Activated CD4-positive, alpha-beta T cell treated with anti-CD3 and anti-CD28 coated beads for 4 hours (primary cell): ENCODE measurements around the gene ESRRA.

ENCODE experiments used
- DNase-seq, 2 donors: peaks; one replicate each; pipeline ENCODE4 v3.0.0-alpha.2; 2020

ESRRA gene

DNA sequence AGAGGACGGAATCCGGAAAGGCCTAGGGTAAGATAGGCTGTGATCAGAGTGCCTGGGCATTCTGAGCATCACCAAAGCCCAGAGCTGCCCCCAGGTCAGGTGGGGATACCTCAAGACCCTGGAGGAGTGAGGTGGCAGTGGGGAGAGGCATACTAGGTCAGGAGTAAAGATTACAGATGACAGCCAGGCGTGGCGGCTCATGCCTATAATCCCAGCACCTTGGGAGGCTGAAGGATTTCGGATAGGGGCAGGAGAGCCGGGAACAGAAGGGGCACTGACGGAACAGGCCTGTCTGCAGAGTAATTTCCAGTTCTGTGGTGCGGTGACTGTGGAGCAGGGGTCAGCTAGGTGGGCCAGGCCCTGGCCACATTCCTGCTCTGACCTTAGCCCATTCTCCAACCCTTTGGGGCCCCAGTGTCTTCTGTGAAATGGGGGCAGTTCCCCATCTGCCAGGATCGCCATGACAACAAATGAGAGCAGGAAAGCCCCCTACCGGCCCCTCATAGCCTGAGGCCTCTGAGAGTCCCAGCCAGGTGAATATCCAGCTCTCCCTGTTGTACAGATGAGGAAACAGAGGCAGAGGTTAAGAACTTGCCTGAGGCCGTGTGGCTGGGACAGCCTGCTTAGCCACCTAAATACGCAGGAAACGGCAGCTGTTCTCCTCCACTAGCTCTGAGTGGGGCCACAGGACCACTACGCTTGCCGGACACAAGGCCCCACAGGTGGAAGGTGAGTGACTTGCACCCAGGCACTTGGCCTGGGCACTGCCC, 30.1 kb upstream of the ESRRA start:
- no peak for DNase-seq

- DNase-seq, result no peak
These were observed 29.5 kb upstream of the ESRRA start for GRCh38 chr11:64275841-64276240.

GRCh38 chr11:64276653-64277431, 28.5 kb upstream of the ESRRA start:
- no peak for DNase-seq

DNA sequence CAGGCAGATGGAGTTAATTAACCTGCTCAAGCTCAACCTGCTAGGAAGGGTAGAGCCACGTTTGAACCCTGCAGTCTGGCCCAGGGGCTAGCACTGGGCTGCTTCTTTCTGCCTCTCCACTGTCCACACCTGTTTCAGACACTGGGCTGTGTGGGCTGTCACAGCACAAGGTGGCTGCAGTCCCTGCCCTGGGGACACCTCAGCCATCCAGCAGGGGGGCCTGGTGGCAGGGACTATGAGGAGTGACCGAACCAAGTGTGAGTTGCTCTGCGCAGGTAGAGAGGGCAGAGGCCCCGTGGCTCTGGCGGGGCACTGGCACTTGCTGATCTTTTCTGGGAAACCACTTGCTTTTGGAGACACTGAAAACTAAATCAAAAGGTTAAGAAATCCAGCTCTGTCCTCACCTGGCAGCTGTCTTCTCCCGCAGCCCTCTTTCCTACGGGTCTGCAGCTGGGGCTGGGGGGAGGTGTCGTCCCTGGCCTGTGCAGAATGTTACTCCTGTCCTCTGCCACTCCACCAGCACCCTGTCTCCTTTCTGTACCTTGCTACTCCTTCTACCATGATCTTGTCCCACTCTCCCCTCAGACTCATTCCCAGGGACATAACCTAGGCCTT, 26.6 kb upstream of the ESRRA start:
- no peak for DNase-seq

DNA sequence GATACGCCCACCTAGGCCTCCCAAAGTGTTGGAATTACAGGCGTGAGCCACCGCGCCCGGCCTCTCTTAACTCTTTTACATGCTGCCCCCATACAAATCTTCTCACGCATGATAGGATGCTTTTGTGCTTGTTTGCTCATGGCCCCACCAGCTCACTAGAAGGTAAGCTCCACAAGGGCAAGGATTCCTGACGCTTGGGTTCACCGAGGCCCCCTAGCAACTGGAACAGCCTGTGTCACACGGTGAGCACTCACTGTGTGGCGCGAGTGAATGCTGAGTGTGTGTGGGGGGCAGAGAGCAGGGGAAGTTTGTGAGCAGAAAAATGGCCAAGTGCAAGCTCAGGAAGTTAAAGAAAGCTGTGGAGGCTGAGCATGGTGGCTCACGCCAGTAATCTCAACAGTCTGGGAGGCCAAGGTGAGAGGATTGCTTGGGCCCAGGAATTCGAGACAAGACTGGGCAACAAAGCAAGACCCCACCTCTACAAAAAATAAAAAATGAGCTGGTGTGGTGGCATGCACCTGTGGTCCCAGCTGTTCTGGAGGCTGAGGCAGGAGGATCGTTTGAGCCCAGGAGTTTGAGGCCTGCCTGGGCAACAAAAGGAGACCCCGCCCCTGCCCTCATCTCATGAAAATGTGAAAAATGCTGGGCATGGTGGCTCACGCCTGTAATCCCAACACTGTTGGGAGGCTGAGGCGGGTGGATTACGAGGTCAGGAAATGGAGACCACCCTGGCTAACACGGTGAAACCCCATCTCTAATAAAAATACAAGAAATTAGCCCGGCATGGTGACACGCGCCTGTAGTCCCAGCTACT, 23.2 kb upstream of the ESRRA start:
- no peak for DNase-seq

DNA sequence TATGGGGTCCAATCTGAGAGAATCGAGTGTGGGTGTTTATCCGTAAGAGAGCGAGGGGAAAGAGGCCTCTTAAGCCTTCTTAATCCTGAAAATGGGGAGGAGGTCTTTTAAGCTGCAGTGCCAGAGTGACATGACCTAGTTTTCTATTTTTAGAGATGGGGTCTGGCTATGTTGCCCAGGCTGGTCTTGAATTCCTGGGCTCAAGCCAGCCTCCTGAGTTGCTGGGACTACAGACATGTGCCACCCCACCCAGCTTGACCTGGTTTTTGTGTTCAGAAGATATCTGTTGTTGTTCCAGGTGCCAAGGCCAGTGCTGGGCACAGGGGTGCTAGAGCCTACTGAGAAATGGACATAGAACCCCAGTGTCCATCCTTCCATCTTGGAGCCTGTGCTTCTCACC, 22.2 kb upstream of the ESRRA start:
- DNase-seq, result no peak

DNA sequence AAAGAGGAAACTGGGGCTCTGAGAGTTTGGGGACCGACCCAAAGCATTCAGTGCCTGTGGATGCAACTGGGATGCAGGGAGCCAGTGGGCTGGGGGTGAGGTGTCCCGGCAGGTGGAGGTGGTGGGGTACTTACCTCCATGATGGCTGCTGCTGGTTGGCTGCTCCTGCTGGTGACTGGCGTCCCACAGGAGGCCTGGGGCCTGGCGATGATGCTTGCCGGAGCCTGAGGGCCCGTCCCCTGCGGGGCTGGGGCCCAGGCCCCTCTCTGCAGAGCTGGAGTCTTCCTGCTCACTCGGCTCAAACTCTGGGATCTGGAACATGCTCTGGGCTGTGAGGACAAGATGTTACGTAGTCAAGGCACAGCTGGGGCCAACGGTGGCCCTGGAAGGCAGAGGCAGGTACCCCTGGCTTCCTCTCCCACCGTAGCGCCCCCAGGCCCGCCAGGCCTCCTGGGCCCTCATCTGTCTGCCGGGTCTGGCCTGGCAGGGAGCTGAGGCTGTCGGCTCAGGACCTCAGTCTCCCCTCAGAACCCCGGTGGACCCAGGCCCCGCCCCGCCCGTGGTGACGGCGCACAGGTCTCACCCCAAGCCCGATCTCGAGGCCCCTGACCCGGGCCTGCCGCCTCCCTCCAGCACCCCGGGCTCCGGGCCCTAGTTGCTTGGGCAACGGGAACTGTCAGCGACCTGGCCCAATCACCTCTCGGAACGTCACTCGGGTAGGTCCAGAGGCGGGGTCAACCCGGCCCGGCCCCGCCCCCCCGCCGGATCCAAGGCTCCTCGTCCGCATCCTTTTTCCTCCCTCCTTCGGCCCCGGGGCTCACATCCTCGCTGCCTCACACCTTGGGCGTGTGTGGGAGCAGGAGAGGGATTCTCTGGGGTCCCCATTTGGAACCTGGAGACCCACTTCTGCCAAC, 21.0 kb upstream of the ESRRA start, which contains the start of gene BAD:
BAD (minus strand) TSS at position 618 of the 914 bp plus-strand sequence; CDS start at position 321, 297 bp downstream.
- DNase-seq, result peak; percentile 89 to 90

DNA sequence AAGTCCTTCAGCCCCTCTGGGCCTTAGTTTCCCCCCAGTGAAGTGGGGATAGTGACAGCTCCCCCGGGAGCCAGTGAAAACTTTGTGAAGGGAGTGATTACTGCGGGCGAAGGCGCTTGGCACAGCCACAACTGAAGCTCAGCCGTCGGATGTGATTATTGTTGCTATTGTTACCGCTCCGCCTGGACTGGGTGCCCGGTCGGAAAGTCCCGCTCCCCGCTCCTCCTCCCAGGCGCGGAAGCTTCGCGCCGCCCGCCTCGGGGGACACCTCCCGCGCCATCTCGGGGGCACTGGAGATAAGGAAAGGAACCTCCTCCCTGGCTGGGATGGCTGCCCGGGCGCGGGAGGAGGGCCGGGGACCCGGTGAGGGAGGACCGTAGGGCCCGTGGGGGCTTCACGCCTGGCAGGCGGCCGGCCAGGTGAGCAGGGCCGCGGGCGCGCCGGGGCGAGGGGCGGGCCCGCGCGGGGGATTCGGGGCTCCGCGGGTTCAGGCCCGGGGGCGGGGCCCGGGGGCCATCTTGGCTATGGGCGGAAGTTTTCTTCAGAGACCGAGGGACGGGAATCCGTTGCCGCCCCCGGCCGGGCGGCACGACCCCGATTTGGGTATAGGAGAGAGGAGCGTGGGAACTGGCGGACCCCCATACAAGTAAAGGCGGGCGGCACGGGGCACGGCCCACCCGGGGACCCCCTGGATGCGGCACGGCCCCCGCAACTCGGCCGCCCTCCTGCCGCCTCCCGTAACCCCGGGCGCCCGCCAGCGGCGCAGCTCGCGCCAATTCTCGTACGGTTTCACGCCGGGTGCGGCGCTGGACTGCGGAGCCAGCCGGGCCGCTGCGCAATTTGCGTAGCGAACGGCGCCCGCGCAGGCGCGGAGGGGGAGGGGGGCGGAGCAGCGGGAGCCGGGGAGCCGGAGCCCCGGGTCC, 20.1 kb upstream of the ESRRA start, which contains the start of gene GPR137:
GPR137 (plus strand) TSS at position 887 of the 923 bp plus-strand sequence. CDS start 677 bp downstream, outside the sequence.
- peak; percentile 90 to 91 for DNase-seq

DNA sequence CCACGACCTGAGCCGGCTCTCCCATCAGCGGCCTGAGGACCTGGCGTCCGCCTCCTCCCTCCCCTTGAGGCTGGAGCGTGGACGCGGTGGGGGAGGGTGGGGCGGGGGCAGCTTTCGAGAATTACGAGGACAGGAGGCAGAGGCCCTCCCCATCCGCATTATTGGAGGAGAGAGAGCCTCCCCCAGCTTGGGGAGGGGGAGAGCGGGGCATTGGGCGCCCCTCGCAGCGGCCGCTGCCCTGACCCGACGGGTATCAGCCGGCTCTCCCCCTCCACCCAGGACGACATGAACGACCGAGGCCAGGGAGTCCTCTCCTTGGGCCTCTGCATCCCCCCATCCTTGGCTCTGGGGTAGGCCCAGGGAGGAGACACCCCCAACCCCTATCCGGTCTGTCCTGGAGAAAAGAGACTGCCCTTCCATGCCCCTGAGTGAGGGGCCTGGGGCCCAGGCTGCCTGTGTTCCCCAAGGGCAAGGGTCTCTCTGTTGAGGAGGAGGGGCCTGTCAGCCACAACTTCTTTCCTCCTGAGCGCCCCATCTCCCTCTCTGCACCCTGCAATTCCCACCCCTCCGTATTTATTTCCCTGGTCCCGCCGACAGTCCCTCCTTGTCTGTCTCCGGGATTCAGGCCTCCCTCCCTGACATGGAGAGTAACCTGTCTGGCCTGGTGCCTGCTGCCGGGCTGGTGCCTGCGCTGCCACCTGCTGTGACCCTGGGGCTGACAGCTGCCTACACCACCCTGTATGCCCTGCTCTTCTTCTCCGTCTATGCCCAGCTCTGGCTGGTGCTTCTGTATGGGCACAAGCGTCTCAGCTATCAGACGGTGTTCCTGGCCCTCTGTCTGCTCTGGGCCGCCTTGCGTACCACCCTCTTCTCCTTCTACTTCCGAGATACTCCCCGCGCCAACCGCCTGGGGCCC, 19.2 kb upstream of the ESRRA start:
- no peak for DNase-seq

- no peak for DNase-seq
These were observed 18.5 kb upstream of the ESRRA start for GRCh38 chr11:64286801-64287159.

- DNase-seq, result no peak
These were observed 17.5 kb upstream of the ESRRA start for GRCh38 chr11:64287676-64288352.

- no peak for DNase-seq
These were observed 17.0 kb upstream of the ESRRA start for GRCh38 chr11:64288353-64288750.

GRCh38 chr11:64289002-64289564, 16.2 kb upstream of the ESRRA start:
- no peak for DNase-seq

DNA sequence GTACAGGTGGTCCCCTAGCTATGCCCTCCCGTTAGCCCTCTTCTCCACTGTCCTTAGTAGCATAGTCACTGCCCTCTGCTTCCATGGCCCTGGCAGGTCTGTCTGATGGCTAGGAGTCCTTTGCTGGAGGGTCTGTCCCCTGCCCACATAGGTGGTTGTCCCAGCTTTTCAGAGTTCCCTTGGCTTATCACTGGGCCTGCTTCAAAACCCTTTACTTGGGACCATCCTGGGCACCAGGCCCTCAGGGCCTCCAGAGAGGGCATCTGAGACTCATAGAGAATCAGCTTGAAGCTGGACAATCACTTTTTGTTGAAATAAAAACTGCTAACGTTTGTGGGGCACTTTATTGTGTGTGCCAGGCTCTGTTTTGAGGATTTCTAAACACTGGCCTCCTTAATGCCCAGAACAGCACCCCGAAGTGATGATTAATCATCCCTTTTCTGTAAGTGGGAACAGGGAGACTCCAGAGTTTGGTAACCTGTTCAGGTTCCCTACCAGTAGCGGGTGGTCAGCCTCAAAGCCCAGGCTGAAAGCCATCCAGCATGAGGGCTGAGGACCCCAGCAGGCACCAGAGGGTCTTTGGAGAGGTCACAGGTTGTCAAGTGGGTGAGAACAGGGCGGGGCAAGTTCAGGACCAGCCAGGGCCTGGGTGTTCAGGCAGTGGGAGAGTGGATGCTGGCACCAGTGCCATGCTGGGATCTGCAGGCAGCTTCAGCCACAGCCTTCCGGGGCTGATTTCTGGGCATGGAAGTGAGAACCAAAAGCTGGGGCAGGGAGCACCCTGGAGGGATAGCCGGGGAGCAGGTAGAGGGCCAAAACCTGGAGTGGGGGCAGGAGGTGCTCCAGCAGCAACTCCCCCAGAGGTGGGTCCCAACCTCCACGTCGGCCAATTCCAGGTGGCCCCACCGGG, 14.7 kb upstream of the ESRRA start:
- no peak for DNase-seq

DNA sequence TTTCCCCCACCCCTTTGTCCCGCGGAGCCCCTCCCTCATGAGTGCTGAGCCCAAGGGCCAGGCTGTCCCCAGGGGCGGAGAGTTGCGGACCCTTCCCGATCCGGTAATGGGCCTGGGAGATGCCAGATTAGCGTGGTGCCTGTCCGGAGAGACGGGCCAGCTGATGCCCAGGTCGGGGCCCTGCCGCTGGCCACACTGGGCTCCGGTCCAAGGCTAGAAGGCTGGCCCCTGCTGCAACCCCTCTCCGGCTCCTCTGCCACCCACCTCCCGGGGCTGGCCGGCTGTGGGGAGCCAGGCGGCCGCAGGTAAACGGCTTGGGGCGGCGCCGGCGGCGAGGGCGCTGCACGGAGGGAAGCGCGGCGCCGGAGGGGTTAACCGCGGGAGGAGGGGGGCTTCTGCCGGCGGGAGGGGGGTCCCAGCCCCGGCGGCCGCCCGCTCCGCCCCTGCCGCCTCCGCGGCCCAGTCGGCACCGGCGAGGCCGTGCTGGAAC, 14.0 kb upstream of the ESRRA start, which contains the start of gene KCNK4:
KCNK4 (plus strand) TSS at position 41 of the 490 bp plus-strand sequence. CDS start 1,717 bp downstream, outside the sequence.
- DNase-seq, result no peak

- no peak for DNase-seq
These were observed 13.4 kb upstream of the ESRRA start for GRCh38 chr11:64291752-64292459.
